HepG2 (cell line): ENCODE measurements around the gene GPX5.

Experiments used
- ATF7 ChIP-seq, 2 experiments: fragments of 450-650 bp in 1 of 2; sonication (generic) in 1 of 2; formaldehyde crosslinking in 1 of 2; IDR thresholded peaks; 2 replicates each; pipeline versions ENCODE4 v1.4.0 to v1.6.1; 2016 to 2020; ENCODE audit warnings: antibody characterized with exemption in 1 of 2, mild to moderate bottlenecking in 1 of 2, missing genetic modification reagents in 1 of 2
- FOXO1 ChIP-seq: sonication (generic); formaldehyde crosslinking; IDR thresholded peaks from 2 replicates; pipeline ENCODE4 v1.4.0; 2020; ENCODE audit warnings: missing genetic modification reagents
- HDAC6 ChIP-seq: fragments of 200-600 bp; sonication (generic); IDR thresholded peaks from 2 replicates; pipeline ENCODE4 v1.7.0; 2017; ENCODE audit warnings: mild to moderate bottlenecking, antibody characterized with exemption, low read length, low read depth
- POLR2A ChIP-seq, 2 experiments: IDR thresholded peaks; 2 replicates each; pipeline ENCODE4 v1.6.1; 2011; ENCODE audit warnings: low read depth in 2 of 2, low read length in 2 of 2, mild to moderate bottlenecking in 1 of 2, moderate library complexity in 1 of 2; ENCODE audit not compliant: insufficient read depth in 1 of 2
- TAF1 ChIP-seq: sonication (generic); formaldehyde crosslinking; IDR thresholded peaks from 2 replicates; pipeline ENCODE4 v1.4.0; 2020; ENCODE audit warnings: missing genetic modification reagents
- ZFYVE20 ChIP-seq: sonication (generic); formaldehyde crosslinking; IDR thresholded peaks from 2 replicates; pipeline ENCODE4 v1.8.0; 2023; ENCODE audit warnings: low read depth, mild to moderate bottlenecking, moderate library complexity, missing genetic modification reagents, borderline replicate concordance
- ZNF780A ChIP-seq: sonication (generic); formaldehyde crosslinking; IDR thresholded peaks from 2 replicates; pipeline ENCODE4 v1.8.0; 2022; ENCODE audit warnings: mild to moderate bottlenecking, missing genetic modification reagents, moderate library complexity
- ZNF879 ChIP-seq: sonication (generic); formaldehyde crosslinking; IDR thresholded peaks from 2 replicates; pipeline ENCODE4 v1.8.1; 2023; ENCODE audit warnings: missing genetic modification reagents
- TF ChIP-seq, protein P1 (sequence below): sonication (generic); formaldehyde crosslinking; IDR thresholded peaks from 2 replicates; pipeline ENCODE4 v1.5.0; 2020; ENCODE audit warnings: mild to moderate bottlenecking, missing genetic modification reagents, moderate library complexity
- TF ChIP-seq, protein P2 (sequence below): sonication (generic); formaldehyde crosslinking; IDR thresholded peaks from 2 replicates; pipeline ENCODE4 v1.4.0; 2020; ENCODE audit warnings: missing genetic modification reagents
- TF ChIP-seq, protein P3 (sequence below): sonication (generic); formaldehyde crosslinking; IDR thresholded peaks from 2 replicates; pipeline ENCODE4 v1.4.0; 2020; ENCODE audit warnings: missing genetic modification reagents

DNA sequence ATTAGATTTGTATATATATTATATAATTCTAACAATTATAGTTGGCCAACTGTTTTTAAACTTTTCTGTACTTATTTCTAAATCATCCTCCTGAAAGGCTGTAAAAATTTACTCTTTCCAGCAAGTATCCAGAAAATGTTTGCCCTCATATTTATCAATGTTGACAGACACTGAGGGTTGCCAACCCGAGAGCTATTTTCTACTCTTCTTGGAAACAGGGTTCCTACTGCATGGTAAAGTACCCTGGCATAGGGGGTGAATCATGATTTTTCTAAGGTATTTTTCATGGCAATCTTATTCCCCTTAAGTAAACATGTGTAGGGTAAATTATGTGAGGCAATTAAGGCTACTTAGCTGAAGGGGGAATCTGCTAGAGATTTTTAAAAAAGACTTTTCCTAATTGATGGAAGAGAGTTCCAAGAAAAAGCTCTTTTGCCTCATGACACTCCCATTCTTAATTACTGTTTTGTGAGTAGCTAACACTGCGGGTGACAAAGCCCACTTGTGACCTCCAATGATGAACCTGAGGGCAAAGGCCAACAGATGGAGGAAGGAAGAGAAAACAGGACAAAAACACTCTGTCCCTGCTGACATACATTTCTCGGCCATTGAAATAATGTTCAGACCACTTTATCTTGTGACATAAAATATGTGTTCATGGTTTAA is 37.9 kb downstream of the GPX5 start:
- TF ChIP-seq FOXO1 (CRISPR knock-in tag), result no peak
- TF ChIP-seq, protein P1, sequence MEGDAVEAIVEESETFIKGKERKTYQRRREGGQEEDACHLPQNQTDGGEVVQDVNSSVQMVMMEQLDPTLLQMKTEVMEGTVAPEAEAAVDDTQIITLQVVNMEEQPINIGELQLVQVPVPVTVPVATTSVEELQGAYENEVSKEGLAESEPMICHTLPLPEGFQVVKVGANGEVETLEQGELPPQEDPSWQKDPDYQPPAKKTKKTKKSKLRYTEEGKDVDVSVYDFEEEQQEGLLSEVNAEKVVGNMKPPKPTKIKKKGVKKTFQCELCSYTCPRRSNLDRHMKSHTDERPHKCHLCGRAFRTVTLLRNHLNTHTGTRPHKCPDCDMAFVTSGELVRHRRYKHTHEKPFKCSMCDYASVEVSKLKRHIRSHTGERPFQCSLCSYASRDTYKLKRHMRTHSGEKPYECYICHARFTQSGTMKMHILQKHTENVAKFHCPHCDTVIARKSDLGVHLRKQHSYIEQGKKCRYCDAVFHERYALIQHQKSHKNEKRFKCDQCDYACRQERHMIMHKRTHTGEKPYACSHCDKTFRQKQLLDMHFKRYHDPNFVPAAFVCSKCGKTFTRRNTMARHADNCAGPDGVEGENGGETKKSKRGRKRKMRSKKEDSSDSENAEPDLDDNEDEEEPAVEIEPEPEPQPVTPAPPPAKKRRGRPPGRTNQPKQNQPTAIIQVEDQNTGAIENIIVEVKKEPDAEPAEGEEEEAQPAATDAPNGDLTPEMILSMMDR (CRISPR knock-in tag), result no peak
- TF ChIP-seq, protein P2, sequence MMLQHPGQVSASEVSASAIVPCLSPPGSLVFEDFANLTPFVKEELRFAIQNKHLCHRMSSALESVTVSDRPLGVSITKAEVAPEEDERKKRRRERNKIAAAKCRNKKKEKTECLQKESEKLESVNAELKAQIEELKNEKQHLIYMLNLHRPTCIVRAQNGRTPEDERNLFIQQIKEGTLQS, result no peak
- TF ChIP-seq HDAC6, result no peak
- TF ChIP-seq ATF7 (IDR thresholded peaks at IDR 0.05), result no peak
- no peak for TF ChIP-seq ATF7 (CRISPR knock-in tag; IDR thresholded peaks at IDR 0.05)
- TF ChIP-seq ZNF780A (CRISPR knock-in tag), result no peak
- TF ChIP-seq ZFYVE20 (CRISPR knock-in tag), result no peak
- no peak for TF ChIP-seq ZNF879
- TF ChIP-seq, protein P3, sequence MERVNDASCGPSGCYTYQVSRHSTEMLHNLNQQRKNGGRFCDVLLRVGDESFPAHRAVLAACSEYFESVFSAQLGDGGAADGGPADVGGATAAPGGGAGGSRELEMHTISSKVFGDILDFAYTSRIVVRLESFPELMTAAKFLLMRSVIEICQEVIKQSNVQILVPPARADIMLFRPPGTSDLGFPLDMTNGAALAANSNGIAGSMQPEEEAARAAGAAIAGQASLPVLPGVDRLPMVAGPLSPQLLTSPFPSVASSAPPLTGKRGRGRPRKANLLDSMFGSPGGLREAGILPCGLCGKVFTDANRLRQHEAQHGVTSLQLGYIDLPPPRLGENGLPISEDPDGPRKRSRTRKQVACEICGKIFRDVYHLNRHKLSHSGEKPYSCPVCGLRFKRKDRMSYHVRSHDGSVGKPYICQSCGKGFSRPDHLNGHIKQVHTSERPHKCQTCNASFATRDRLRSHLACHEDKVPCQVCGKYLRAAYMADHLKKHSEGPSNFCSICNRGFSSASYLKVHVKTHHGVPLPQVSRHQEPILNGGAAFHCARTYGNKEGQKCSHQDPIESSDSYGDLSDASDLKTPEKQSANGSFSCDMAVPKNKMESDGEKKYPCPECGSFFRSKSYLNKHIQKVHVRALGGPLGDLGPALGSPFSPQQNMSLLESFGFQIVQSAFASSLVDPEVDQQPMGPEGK, result no peak
- no peak for TF ChIP-seq TAF1 (CRISPR knock-in tag)
- TF ChIP-seq POLR2A (IDR thresholded peaks at IDR 0.05; ENCODE audit: insufficient read depth in 1 of 2, low read depth in 2 of 2, low read length in 2 of 2), result no peak
